Superior temporal gyrus (tissue), 1 donor: ENCODE results near the gene DNM3.

ENCODE experiments used
- DNase-seq: peaks from one replicate; pipeline ENCODE4 v3.0.0-alpha.2; 2016; ENCODE audit errors: extremely low spot score

Gene DNM3

DNA sequence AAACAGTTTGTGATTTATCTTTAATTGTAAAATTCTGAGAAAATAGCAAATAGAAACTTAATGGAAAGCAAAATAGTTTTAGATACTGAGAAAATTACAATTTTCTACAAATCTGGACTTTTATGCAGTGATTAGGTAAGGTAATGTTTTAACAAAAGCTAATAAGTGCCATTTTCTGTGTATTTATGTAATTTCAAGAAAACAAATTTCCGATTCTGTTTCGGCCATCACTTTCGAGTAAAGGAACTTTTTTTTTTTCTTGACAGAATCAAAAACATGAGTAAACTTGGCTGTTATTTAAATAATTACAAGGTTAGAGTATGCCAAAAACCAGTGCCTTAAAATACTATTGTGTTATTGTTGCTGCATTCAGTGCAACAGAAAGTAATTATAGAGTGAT lies 298.8 kb downstream of the DNM3 start:
- no peak for DNase-seq

GRCh38 chr1:172140591-172140990 lies 299.3 kb downstream of the DNM3 start:
- no peak for DNase-seq

GRCh38 chr1:172141341-172141881 lies 300.1 kb downstream of the DNM3 start:
- no peak for DNase-seq

- DNase-seq: no peak
Observed at GRCh38 chr1:172142324-172142723, 301.0 kb downstream of the DNM3 start.

DNA sequence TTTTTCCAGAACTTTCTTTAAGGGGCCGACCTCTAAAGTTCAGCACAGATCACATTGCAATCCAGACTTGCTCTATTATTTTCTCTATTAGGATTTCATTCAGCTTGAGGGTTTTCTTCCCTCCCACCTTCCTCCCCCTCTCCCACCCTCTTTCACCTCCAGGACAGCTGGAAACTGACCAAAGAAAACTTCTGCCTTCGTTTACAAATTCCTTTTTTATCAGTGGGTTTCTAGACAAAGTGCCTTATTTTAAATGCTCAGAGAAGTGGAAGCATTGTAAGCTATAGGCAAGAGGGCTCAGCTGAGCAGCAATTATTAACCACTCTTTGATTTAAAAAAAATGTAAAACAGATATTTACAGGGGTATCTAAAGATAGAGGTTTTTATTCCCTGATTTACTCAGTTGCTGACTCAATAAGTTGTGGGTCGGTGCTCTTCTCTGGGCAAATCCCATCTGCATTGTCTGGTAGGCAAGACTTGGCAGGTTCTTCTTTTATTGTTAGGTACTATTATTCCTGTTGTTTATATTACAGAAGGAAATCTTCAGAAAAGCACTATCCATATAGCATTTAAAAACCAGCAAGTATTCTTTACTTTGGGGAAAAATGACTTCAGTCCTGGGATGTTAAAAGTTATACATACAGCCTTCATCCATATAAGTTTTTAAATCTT lies 302.2 kb downstream of the DNM3 start:
- DNase-seq: no peak

DNA sequence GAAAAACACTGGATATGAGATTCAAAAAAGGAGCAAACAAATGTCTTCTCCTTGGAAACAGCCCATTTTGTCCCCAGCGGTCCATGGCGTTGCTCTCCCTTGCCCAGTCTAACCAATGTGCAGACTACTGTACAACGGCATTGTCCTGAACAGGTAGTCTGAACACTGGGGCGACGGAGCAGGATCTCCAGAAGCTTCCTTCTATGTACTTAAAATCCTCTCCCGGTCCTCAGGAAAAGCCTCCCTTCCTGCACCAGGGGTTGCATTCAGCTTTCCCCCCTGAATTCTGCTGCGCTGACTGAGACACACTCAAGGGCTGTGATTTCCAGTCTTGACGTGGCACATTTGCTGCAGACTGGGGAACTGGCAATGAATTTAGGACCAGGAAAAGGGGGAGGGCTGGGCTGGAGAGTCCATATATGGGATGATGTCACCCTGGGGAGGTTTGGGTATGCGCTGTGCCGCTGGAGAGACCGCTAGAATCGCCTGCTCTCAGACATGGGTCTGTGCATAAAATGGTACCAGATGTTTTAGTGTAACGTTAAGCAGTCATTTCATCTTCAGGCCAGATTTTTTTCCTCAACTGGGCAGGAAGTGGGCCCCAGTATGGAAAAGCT lies 303.3 kb downstream of the DNM3 start:
- no peak for DNase-seq

DNA sequence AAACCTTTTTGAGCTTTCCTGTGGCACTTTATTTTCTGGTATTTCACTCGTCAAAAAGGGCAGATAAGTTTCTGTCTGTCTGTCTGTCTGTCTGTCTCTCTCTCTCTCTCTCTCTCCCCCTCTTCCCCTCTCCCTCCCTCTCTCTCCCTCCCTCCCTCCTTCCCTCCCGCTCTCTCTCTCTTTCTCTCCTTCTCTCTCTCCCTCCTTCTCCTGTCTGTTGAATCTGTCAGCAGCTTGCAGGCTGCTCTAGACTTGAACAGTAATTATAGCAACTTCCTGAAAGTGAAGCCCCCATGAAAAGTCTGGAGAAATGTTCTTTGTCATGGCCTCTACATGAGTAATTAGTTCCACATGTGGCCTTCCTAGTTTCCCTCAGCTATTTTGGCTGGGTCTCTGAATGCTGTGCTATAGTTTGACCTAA lies 303.9 kb downstream of the DNM3 start:
- DNase-seq: no peak

DNA sequence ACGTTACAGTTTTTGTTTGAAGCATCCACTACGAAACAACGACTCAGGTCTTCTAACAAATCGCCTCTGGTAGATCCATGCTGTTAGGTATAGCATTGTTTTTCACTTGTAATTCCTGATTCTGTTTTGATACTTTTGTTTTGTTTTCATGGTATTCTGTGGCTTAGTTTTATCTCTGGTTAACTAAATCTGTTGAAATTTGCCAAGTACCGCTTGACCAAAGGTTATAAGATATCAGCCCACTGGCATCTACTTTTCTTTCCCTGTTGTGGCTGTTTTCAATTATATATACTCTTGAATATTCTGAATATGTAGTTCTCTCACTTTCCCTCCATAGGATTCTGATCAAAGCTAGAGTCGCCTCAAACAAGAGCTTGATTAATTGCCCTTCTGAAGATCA lies 304.4 kb downstream of the DNM3 start:
- no peak for DNase-seq

DNA sequence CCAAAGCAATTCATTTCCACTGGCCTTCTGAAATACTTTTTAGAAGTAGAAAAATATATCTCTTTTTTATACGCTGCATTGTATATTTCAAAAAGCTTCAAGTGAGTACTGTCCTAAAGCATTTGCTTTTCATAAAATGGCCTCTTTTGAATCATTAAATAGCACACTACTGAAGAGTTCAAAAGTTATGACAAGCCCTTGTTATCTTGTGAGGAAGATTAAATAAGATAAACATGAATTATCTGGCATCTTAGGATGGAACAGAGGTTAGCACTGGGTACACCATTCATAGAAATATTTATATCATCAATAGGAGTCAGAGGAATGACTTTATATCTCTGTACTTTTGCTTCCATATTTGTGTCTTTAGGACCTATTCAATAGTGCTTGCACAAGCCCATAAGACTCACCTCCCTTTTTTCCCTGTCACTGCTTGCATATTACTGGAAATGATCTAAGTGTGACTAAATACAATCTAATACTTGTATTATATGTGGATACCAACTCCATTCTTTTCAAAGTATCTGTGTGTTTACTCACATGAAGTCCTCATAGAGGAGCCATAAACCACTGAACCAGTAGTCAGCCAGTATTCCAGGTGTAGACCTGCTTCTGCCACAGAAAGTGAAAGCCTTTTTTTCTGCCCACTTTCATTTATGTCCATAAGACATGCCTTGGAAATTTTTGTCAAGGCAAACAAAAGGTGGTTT lies 305.0 kb downstream of the DNM3 start:
- DNase-seq: no peak

DNA sequence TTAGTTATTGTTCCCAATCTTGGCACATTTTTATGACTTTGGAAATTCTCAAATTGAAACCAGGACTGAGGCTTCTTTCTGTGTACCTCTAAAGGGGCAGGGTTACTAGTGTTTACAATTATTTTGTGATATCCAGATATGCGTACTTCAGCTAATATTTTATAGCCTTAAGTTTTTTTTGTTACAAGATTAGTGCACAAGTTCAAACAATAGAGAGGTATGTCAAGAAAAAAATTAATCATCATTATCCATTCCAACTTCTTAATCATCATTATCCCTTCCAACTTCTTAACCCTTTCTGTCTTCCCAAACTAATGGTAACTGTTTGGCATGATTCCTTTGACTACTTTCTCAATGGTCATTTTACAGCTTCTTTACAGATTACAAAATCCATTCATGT lies 306.2 kb downstream of the DNM3 start:
- DNase-seq: no peak

GRCh38 chr1:172148213-172148612 lies 306.9 kb downstream of the DNM3 start:
- DNase-seq: no peak

GRCh38 chr1:172148707-172149106 lies 307.4 kb downstream of the DNM3 start:
- no peak for DNase-seq

DNA sequence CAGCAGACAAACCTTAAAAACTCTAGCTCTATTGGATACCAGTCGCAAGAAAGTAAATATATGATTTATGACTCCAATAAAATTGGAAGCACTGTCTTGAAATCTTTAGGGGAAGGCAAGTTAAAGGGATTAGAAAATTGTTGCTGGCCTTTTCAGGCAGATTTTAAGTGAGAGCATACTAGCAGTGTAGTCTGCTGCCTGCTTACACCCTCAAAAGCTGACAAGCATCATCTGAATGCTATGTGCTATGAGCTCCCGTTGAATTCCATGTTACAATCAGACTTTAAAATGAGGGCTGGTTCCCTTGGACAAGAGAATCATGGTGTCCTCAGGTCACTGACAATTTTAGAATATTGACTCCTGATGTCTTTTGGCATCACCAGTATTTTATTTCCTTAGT lies 308.0 kb downstream of the DNM3 start:
- DNase-seq: no peak

- DNase-seq: no peak
Observed at GRCh38 chr1:172154551-172154950, 313.3 kb downstream of the DNM3 start.

DNA sequence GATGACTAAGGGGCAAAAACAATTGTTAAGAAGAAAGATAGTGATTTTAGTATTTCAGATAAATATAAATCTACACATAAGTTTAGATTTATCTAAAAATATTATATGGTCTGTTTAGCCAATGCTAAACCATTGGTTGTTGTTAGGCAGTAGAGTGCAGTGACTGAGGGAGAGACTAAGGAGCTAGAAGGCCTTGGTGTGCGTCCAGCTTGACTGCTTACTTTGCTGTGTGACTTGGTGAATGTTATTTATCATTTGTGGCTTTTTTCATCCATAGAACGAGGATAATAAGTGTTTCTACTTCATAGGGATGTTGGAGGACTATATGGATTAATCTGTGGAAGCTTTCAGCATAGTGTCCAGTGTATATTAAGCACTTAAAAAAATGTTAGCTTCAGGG lies 314.5 kb downstream of the DNM3 start:
- DNase-seq: no peak

DNA sequence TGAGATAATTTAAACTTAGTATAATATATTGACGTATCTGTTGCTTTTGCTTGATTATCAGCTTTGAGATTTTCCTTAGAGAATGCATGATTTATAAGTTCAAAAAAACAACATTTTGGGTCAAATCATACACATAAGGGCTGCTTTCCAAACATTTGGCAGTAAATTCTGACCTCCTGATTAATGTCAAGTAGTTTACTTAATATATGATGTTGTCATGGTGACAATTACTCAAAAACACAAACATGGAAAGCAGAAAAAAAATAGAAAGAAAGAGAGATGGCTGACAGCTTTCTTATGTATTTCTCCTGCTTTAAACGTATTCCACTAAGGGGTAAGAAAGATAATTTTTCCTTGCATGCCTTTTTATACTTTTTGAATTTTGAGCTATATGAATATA lies 320.9 kb downstream of the DNM3 start:
- DNase-seq: no peak

DNA sequence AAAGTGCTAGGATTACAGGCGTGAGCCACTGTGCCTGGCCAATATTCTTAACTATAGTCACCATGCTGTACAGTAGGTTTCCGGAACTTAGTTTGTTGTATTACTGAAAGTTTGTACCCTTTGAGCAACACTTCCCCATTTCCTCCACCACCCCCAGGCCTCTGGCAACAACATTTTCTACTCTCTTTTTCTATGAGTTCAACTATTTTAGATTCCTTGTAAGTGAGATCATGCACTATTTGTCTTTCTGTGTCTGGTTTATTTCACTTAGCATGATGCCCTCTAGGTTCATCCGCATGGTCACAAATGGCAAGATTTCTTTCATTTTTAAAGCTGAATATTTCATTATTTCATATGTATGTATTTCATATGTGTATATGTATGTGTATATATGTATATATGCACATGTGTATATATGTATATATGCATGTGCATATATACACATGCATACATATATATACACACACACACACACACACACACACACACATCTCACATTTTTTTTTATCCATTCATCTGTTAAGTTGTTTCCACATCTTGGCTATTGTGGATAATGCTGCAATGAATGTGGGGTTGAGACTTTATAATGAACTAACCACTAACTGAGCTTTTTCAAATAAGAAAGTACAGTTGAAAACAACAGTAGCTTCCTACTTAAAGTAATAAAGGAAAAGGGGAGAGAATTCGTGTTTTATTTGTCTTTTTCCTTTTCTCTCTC lies 322.4 kb downstream of the DNM3 start:
- DNase-seq: no peak

DNA sequence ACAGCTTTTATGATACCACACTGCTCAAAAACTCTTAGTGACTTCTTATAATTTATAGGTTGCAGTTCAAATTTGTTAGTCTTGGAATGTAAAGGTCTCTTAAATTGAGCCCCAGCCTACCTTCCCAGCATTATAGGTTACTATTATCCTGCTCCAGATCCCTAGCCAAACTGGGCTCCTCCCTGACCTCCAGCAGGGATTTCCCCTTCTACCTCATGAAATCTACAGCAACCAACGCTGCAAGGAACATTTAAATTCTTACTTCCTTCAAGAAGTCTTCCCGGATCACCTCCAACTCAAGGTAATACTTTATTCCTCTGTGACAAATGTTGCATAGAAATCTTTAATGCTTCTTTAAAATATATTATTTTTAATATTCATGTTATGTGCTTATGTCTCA lies 324.1 kb downstream of the DNM3 start:
- no peak for DNase-seq

DNA sequence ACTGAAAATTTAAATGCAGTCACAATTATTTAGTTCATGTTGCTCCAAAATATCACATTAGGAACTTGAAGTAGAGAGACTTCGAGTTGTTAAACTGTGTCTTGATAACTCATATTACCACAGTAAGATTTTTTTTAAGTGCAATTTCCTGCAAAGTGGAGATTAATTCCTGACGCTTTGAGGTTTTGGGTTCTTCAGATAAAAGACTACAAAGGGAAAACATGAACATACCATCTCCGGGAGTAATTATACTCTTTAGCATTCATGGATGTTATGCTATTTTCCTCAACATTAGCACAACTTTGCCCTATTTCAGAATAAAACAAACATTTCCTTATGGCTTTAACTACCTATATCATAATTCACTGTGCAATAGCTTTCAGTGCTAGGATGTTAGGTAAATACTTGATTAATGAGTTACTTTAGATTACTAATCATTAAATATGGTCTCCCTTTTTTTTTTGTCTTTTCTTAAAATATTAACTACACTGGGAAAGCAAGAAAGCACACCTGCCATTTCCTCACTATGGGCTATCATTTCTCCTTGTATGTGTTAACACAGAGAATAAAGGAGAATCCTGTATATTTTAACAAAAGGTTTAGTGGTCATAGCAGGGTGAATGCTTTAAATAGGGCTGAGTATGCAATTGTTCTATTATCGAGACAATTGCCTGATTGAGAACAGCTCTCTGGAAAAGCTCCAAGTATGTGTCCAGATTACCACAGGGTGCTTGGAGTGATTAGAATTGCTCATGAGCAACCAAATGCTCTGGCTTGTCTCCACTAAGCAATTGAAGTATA lies 326.7 kb downstream of the DNM3 start:
- DNase-seq: peak; percentile 95

DNA sequence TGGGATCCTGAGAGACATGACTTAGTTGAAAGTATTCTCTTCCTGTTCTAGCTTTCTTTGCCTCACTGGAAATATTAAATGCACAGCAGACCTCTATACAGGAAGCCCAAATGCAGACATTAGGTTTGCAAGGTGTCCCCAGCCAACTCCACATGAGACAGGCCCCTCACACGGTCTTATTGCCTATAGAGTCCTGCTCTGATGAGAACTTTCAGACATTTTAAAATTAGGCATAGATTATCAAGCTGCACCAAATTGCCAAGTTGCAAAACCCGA lies 327.2 kb downstream of the DNM3 start:
- DNase-seq: no peak

GRCh38 chr1:172169836-172170235 lies 328.5 kb downstream of the DNM3 start:
- DNase-seq: no peak

- no peak for DNase-seq
Observed at GRCh38 chr1:172172352-172172831, 331.1 kb downstream of the DNM3 start.
